Retinal pigment epithelial cell (primary cell): ENCODE measurements around the gene ATAD3C.
"Not testable (repeated sequence)": the region's sequence is repeated elsewhere in the genome, so short reads cannot be mapped to it uniquely, and the experiment has no call there.

Source experiments
- DNase-seq: peaks from one replicate; pipeline ENCODE4 v3.0.0-alpha.2; 2010; ENCODE audit warnings: low read depth
- H3K4me3 ChIP-seq: 2 replicates; pipeline ENCODE4 v1.5.1; 2011; ENCODE audit warnings: mild to moderate bottlenecking, low read length, control low read depth, moderate library complexity
- TF ChIP-seq, protein P1 (sequence below): conservative IDR thresholded peaks from 2 replicates; pipeline ENCODE4 v1.5.1; 2011; ENCODE audit warnings: low read depth, low read length, control low read depth, inconsistent platforms

ATAD3C gene

DNA sequence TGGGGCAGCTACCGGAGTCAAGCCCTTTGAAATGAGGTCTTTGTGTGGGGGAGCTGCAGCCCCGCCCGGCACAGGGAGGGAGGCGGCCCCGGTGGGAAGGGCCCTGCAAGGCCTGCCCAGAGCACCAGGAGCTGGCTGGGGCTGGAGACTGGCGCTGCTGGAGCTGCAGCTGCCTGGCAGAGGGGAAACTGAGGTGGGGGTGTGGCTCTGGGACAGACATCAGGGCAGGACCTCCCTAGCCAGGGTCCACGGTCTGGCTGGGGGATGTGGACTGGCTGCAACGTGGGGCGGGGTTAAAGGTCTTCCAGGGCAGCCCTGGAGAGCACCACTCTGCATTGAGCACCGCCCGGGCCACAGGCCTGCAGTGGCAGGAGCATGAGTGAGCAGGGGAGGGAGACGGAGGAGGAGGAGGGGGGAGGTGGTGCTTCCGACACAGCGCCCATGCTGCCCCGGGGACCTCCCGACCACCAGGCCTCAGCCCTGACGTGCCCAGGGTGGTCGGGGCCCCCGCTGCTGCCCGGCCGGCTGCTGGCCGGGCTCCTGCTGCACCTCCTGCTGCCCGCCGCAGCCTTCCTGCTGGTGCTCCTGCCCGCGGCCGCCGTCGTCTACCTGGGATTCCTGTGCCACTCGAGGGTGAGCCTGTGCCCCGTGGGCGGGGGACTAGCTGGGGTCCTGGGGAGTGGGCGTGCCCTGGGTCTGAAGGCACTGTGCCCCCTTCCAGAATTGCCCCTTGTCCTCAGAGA, 23.6 kb upstream of the ATAD3C start:
- TF ChIP-seq, protein P1, sequence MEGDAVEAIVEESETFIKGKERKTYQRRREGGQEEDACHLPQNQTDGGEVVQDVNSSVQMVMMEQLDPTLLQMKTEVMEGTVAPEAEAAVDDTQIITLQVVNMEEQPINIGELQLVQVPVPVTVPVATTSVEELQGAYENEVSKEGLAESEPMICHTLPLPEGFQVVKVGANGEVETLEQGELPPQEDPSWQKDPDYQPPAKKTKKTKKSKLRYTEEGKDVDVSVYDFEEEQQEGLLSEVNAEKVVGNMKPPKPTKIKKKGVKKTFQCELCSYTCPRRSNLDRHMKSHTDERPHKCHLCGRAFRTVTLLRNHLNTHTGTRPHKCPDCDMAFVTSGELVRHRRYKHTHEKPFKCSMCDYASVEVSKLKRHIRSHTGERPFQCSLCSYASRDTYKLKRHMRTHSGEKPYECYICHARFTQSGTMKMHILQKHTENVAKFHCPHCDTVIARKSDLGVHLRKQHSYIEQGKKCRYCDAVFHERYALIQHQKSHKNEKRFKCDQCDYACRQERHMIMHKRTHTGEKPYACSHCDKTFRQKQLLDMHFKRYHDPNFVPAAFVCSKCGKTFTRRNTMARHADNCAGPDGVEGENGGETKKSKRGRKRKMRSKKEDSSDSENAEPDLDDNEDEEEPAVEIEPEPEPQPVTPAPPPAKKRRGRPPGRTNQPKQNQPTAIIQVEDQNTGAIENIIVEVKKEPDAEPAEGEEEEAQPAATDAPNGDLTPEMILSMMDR = no peak
- DNase-seq = no peak
- H3K4me3 ChIP-seq = no peak overlapping the region

DNA sequence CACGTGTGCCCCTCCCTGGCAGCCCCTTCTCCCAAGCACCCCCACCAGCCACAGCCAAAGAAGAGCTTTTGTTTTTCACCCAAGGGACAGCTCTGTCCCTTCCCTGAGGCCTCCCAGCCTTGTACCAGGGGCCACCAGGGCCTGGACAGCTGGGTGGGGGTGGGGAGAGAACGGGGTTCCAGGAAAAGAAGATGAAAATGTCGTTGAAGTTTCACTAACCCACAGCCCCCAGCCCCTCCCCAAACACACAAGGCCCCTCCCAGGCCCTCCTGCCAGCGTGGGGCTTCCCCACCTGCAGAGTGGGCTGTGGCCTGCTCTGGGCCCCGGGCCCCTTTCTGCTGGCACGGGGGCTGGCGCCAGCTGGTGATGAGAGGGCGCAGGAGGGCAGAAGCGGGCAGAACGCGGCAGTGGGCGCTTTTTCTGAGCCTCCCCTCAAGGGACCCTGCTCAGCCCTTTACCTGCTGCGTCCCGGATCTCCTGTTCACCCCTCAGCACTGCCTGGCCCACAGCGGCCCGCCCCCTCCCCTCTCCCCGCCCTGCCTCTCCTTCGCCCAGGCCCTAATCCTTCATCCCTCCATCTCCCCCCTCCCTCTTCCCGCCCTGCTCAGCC, 22.9 kb upstream of the ATAD3C start:
- H3K4me3 ChIP-seq = no peak overlapping the region
- TF ChIP-seq, protein P1 = no peak
- no peak for DNase-seq

DNA sequence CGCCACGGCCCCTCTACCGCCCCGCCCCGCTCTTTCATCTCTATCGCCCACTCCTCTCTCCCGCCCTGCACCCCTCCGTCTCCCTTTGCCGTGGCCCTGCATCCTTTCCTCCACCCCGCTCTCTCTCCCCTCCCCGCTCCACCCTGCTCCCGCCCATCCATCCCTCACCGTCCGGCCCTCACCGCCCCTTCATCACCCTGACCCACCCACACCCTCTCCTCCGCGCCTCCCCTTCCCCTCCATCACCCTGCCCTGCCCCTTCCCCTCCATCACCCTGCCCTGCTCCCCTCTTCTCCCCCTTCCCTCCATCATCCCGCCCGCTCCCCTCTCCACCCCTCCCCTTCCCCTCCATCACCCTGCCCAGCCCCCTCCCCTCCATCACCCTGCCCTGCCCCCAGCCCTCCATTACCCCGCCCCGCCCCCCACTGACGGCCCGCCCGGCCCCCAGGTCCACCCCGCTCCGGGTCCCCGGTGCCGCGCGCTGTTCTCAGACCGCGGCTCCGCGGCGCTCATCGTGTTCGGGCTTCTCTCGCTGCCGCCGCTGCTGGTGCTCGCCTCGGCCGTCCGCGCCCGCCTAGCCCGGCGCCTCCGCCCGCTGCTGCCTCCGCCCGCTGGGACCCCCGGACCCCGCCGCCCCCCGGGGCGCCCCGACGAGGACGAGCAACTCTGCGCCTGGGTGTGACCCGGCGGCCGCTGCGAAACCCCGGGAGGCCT, 22.2 kb upstream of the ATAD3C start:
- TF ChIP-seq, protein P1 = no peak
- H3K4me3 ChIP-seq = no peak overlapping the region
- DNase-seq = no peak

DNA sequence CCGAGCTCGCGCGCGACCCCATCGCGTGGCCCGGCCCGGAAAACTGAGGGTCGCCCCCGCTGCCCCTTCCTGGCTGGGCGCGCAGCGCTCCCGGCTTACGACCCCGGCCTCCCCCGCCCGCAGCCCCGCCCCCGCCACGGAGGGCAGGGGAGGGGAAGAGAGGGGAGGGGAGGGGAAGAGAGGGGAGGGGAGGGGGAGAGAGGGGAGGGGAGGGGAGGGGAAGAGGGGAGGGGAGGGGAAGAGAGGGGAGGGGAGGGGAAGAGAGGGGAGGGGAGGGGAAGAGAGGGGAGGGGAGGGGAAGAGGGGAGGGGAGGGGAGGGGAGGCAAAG, 21.7 kb upstream of the ATAD3C start:
- TF ChIP-seq, protein P1 = no peak
- no peak overlapping the region for H3K4me3 ChIP-seq
- no peak for DNase-seq

DNA sequence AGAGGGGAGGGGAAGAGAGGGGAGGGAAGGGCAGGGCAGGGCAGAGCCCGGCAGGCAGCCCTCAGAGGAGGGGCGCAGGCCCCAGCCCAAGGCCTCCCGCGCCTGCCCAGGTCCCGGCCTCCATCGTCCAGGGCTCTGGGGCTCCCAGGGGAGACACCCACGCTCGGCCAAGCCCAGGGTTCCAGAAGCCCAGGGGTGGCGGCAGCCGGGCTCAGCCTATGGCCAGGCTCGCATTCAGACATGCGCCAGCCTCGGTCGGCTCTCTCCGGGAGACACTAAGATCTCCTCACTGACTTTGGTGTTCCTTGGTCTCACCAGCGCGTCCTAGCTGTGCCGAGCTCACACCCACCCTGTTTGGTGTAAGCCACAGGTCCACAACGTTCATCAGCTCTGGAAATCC, 21.3 kb upstream of the ATAD3C start:
- H3K4me3 ChIP-seq = no peak overlapping the region
- TF ChIP-seq, protein P1 = no peak
- no peak for DNase-seq

DNA sequence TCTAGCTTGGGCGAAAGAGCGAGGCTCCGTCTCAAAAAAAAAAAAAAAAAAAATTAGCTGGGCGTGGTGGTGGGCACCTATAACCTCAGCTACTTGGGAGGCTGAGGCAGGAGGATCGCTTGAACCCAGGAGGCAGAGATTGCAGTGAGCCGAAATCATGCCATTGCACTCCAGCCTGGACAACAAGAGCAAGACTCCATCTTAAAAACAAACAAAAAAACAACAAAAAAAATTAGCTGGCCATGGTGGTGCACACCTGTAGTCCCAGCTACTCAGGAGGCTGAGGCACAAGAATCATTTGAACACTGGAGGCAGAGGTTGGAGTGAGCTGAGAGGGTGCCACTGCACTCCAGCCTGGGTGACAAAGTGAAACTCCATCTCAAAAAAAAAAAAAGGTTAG, 20.5 kb upstream of the ATAD3C start:
- DNase-seq, H3K4me3 ChIP-seq: not testable (repeated sequence)

DNA sequence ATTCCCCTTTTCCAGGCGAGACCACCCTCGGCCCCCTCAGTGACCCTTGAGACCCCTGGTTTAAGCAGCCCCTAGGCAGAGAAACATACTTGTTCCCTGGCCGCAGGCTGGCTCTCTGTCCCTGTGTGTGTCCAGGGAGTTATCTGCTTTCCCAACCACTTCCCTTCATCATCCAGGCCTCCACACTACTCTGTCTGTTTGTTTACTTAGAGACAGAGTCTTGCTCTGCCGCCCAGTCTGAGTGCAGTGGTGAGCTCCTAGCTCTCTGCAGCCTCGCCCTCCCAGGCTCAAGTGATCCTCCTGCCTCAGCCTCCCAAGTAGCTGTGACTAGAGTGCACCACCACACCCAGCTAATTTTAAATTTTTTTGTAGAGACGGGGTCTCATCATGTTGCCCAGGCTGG, 19.8 kb upstream of the ATAD3C start:
- DNase-seq = no peak
- TF ChIP-seq, protein P1 = no peak
- H3K4me3 ChIP-seq = no peak overlapping the region
